H4 (cell line): ENCODE measurements around the gene AHCYL2. TPM values are rescaled to one million over a fixed set of nuclear protein-coding genes. Genes with fewer than 3 reads are reported as not detected.
"Not testable (repeated sequence)": the region's sequence is repeated elsewhere in the genome, so short reads cannot be mapped to it uniquely, and the experiment has no call there.

Experiments
- DNase-seq: peaks from one replicate; pipeline ENCODE4 v3.0.0-alpha.2; 2015; ENCODE audit warnings: low spot score
- total RNA-seq: library from RNA; depleted of rRNA; stranded (reverse); fragments of >200 nt; shearing (Covaris generic); gene quantifications from 2 replicates; pipeline ENCODE4 v1.2.3, GENCODE V29; 2014

The AHCYL2 gene
- total RNA-seq, 1 experiment from 2014 or later = 10.1 TPM

GRCh38 chr7:129383542-129384132 is 158.8 kb downstream of the AHCYL2 start:
- no peak for DNase-seq

GRCh38 chr7:129385116-129385515 is 160.3 kb downstream of the AHCYL2 start:
- DNase-seq = no peak

DNA sequence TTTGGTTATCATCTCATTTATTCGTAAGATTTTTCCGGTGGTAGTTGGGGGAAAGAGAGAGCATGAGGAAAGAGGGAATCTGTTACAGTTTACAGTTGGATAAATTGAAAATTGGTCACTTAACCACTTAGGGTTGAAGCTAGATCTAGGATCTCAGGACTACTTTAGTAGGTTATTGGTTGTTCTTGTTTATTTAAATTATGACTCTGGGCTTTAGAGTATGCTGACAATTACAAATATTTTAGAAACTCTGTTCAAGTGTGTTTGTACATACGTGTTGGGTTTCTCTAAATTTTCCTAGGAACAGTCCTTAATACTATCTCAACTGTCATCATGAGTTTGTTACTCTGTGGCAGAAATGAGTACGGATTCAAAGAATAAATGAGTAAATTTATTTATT is 160.8 kb downstream of the AHCYL2 start:
- DNase-seq = no peak

DNA sequence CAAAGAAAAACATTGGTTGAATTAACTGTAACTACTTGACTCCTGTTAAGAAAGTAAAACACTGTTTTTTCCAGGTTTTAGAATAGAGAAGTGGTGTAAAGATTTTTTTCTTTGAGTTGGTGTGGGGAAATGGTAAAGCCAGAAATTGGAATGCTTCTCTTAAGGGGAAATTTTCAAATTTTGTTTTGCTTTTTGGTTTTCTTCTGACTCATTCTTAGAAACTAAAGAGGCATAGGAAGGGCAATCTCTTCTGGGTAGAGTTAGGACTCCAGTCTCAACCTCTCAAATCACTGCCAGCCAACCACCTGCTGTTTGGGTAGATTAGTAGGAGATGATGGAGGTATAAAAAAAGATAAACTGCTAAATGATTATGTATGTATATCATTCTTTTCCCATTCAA is 161.7 kb downstream of the AHCYL2 start:
- DNase-seq = no peak

DNA sequence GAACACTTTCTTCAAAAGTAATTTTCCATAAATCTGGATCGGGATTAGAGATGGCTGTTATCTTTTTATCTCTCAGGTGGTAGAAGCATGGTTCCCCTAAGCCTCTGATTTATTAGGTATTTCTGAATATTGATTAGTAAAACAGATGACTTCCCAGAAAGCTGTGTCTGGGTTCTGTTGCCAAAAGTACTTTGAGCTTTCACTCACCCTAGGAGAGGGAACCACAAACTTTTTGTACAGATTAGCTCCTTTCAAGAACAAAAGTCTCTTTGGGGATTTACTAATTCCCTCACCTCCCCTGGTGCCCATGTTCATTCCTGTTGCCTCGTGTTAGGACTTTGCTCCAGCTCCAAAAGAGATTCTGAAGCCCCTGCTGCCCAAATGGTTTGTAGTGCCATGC is 162.7 kb downstream of the AHCYL2 start:
- DNase-seq = no peak

- DNase-seq = no peak
Measured at GRCh38 chr7:129388333-129389098, 163.7 kb downstream of the AHCYL2 start.

DNA sequence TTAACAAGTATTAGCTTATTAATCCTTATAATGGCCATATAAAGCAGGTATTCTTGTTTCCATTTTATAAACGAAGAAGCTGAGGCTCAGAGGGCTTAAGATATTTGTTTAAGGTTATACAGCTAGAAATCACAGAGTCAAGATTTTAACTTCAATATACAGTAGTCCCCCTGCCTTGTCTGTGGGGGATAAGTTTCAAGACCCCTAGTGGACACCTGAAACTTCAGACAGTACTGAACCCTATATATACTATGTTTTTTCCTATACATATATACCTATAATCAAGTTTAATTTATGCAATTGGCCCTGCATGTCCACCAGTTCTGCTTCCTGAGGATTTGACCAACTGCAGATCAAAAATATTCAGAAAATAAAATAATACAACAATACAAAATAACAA is 165.0 kb downstream of the AHCYL2 start:
- no peak for DNase-seq

GRCh38 chr7:129390314-129390713 is 165.5 kb downstream of the AHCYL2 start:
- no peak for DNase-seq

- DNase-seq = no peak
Measured at GRCh38 chr7:129391546-129392171, 166.8 kb downstream of the AHCYL2 start.

GRCh38 chr7:129393255-129393654 is 168.4 kb downstream of the AHCYL2 start:
- DNase-seq = no peak

- no peak for DNase-seq
Measured at GRCh38 chr7:129394101-129394500, 169.3 kb downstream of the AHCYL2 start.

- no peak for DNase-seq
Measured at GRCh38 chr7:129394982-129395914, 170.4 kb downstream of the AHCYL2 start.

GRCh38 chr7:129401228-129401966 is 176.6 kb downstream of the AHCYL2 start:
- no peak for DNase-seq

DNA sequence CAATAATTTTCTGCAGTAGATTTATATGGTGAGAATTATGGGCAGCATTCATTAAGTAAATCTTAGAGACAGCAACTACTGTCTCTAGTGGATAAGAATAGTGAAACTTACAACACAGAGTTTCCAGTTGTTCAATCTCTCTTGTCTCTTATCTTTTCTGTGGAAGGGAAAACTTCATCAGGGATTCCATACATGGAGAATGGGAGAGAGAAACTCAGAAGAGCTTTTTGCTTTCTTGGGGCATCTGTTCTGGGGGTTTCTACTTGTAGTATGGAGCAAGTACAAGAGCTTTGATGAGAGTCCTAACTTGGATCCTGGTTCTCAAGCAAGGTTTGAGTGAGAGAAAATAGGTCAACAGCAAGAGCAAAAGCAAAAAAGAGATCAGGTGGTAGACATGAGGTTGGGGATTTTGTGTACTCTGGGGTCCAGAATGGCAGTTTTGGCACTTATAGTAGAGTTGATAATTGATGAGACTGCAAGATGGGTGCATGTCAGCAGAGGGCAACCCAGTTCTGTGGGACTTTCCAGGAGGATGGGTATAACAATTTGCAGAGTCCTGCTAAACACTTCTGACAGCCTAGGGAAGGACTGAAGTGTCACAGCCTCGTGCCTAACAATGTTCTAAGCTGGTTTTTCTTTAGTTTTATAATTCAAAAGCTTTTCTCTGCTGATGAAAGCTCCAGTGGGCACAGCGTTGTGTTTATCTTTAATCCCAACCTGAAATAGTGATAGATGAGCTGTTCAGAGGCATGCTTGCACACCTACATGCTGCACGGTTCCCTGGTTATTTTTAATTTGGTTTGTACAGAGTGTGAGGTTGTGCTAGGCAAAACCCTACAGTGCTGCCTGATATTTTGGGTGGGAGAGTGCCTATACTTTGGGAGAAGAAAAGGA is 177.4 kb downstream of the AHCYL2 start:
- no peak for DNase-seq

DNA sequence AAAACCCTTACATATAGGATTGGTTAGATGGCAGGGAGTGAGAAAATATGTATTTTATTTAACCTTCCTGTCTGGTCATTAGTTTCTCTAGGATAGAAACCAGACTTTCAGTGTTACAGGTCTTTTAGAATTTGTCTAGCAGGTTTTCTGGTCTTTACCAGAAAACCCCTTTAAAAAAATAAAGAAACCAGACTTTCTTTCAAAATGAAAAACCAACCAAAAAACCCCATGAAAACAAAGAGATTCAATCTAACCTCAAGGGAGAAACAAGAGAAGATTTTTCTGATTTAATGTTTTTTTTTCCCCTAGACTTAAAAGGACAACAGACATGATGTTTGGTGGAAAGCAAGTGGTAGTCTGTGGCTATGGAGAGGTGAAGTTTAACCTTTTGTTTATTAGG is 180.7 kb downstream of the AHCYL2 start:
- no peak for DNase-seq

DNA sequence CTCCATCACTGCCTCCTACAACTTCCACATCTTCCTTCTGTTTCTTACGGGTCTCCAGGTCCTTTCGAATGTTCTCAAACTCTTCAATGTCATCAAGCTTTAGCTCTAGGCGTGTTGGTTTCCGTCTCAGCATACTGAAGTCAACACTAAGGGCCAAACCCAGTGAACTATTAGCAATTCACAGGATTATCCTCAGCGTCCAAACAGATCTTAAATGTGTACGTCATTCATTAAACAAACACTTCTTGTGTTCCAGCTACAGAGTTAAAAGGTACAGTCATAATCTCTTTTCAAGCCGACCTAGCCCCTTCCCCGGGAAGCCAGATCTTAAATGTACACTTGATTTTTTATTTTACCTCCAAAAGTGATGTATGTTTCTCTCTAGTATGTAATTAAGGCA is 185.4 kb downstream of the AHCYL2 start:
- DNase-seq = not testable (repeated sequence)

- DNase-seq = no peak
Measured at GRCh38 chr7:129412501-129412900, 187.7 kb downstream of the AHCYL2 start.

DNA sequence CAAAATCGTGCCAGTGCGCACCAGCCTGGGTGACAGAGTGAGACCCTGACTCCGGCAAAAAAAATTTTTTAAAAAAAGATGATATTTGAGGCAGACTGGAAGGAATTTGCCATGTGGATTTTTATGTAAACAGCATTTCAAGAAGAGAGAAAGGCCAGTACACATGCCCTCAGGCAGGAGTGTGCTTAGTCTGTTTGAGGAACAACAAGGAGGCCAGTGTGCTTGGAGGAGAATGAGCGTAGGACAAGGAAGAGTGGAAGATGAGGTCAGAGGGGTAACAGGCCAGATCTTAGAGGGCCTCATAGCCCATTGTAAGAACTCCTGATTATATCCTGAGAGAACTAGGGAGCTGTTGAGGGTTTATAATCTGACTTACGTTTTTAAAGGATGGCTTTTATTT is 192.2 kb downstream of the AHCYL2 start:
- no peak for DNase-seq

GRCh38 chr7:129421717-129422250 is 197.0 kb downstream of the AHCYL2 start:
- DNase-seq = no peak

GRCh38 chr7:129422727-129423126 is 197.9 kb downstream of the AHCYL2 start:
- no peak for DNase-seq
